Thyroid gland (tissue), 4 donors: ENCODE data around the gene NEMF.

ENCODE experiments used
- CTCF ChIP-seq, 6 experiments: fragments of 200-600 bp in 3 of 6; fragments of 450-650 bp in 3 of 6; sonication (generic) in 3 of 6; IDR thresholded peaks; one replicate each; pipeline ENCODE4 v1.5.1; 2016 to 2019; ENCODE audit warnings: antibody characterized with exemption in 6 of 6, mild to moderate bottlenecking in 2 of 6, inconsistent platforms in 1 of 6, moderate library complexity in 1 of 6
- POLR2A ChIP-seq, 2 donors: fragments of 450-650 bp; IDR thresholded peaks; one replicate each; pipeline ENCODE4 v1.6.1; 2017; ENCODE audit warnings: antibody characterized with exemption in 2 of 2, mild to moderate bottlenecking in 2 of 2, moderate library complexity in 1 of 2

GRCh38 chr14:49868720-49869114 is 16.1 kb upstream of the NEMF start:
- no peak for TF ChIP-seq POLR2A (IDR thresholded peaks at IDR 0.05)
- no peak for TF ChIP-seq CTCF (IDR thresholded peaks at IDR 0.05)
